Colon (tissue), 2 donors: ENCODE results near the gene USPL1.
"Not testable (repeated sequence)": the region's sequence is repeated elsewhere in the genome, so short reads cannot be mapped to it uniquely, and the experiment has no call there.

Experiments used
- FAIRE-seq: peaks from 2 replicates; lab custom pipeline; 2012; peaks lifted over from hg19 to GRCh38; lab: Jason Lieb, UNC
- donor health status: control.
- donor health status: control.

Gene USPL1

GRCh38 chr13:30615866-30616541 lies 1.7 kb upstream of the USPL1 start:
- peak; percentile 72 for FAIRE-seq

- no peak for FAIRE-seq
Measured at GRCh38 chr13:30616927-30617314, 799 bp upstream of the USPL1 start.

- no peak for FAIRE-seq
Measured at GRCh38 chr13:30618186-30618929, 638 bp downstream of the USPL1 start.

GRCh38 chr13:30618930-30619279 lies 1.2 kb downstream of the USPL1 start:
- no peak for FAIRE-seq

GRCh38 chr13:30619731-30620130 lies 2.0 kb downstream of the USPL1 start:
- no peak for FAIRE-seq

GRCh38 chr13:30620941-30621340 lies 3.2 kb downstream of the USPL1 start:
- FAIRE-seq: no peak

- no peak for FAIRE-seq
Measured at GRCh38 chr13:30622551-30622950, 4.8 kb downstream of the USPL1 start.

GRCh38 chr13:30623392-30623791 lies 5.7 kb downstream of the USPL1 start:
- FAIRE-seq: no peak

GRCh38 chr13:30624630-30625029 lies 6.9 kb downstream of the USPL1 start:
- no peak for FAIRE-seq

- FAIRE-seq: no peak
Measured at GRCh38 chr13:30629527-30629926, 11.8 kb downstream of the USPL1 start.

GRCh38 chr13:30633861-30634260 lies 16.1 kb downstream of the USPL1 start:
- no peak for FAIRE-seq

- no peak for FAIRE-seq
Measured at GRCh38 chr13:30634838-30635237, 17.1 kb downstream of the USPL1 start.

GRCh38 chr13:30638301-30638700 lies 20.6 kb downstream of the USPL1 start:
- no peak for FAIRE-seq

GRCh38 chr13:30639671-30640070 lies 22.0 kb downstream of the USPL1 start:
- FAIRE-seq: no peak

GRCh38 chr13:30641173-30641572 lies 23.5 kb downstream of the USPL1 start:
- FAIRE-seq: not testable (repeated sequence)

- no peak for FAIRE-seq
Measured at GRCh38 chr13:30645629-30646028, 27.9 kb downstream of the USPL1 start.

- FAIRE-seq: no peak
Measured at GRCh38 chr13:30647420-30647819, 29.7 kb downstream of the USPL1 start.

- FAIRE-seq: no peak
Measured at GRCh38 chr13:30647824-30648521, 30.3 kb downstream of the USPL1 start.

GRCh38 chr13:30648522-30649012 lies 30.8 kb downstream of the USPL1 start:
- FAIRE-seq: no peak

GRCh38 chr13:30651648-30652047 lies 33.9 kb downstream of the USPL1 start:
- not testable (repeated sequence) for FAIRE-seq

GRCh38 chr13:30652746-30653386 lies 35.1 kb downstream of the USPL1 start:
- no peak for FAIRE-seq

GRCh38 chr13:30654430-30654829 lies 36.7 kb downstream of the USPL1 start:
- no peak for FAIRE-seq

GRCh38 chr13:30656178-30656577 lies 38.5 kb downstream of the USPL1 start:
- FAIRE-seq: no peak
